Activated T-cell treated with anti-CD3 and anti-CD28 coated beads, Interleukin-2, amount 50 U/mL, for 24 hours (primary cell): ENCODE measurements around the gene CEP192.
A peak's percentile ranks its signal among the peaks of the same experiment; 100 is the strongest.
"Not testable (repeated sequence)": the region's sequence is repeated elsewhere in the genome, so short reads cannot be mapped to it uniquely, and the experiment has no call there.

Experiments
- DNase-seq: peaks from one replicate; pipeline ENCODE4 v3.0.0-alpha.2; 2020
- H3K27ac Mint-ChIP-seq: 2 replicates; pipeline ENCODE4 v1.8.0; 2020; ENCODE audit warnings: mild to moderate bottlenecking, mixed read lengths
- H3K27me3 Mint-ChIP-seq: 2 replicates; pipeline ENCODE4 v1.8.0; 2020; ENCODE audit warnings: mixed read lengths
- H3K36me3 Mint-ChIP-seq: 2 replicates; pipeline ENCODE4 v1.8.0; 2020; ENCODE audit warnings: low read depth, mixed read lengths
- H3K4me1 Mint-ChIP-seq: 2 replicates; pipeline ENCODE4 v1.8.0; 2020; ENCODE audit warnings: low read depth, mixed read lengths
- H3K4me3 Mint-ChIP-seq: 2 replicates; pipeline ENCODE4 v1.8.0; 2020; ENCODE audit warnings: mild to moderate bottlenecking, moderate library complexity, mixed read lengths
- H3K9me3 Mint-ChIP-seq: 2 replicates; pipeline ENCODE4 v1.8.0; 2020; ENCODE audit warnings: mixed read lengths

The CEP192 gene

GRCh38 chr18:12968619-12969018 lies 22.5 kb upstream of the CEP192 start:
- no peak overlapping the region for H3K4me3 Mint-ChIP-seq
- no peak for DNase-seq
- no peaks in the 10 kb centered on the region for H3K27me3 Mint-ChIP-seq
- H3K27ac Mint-ChIP-seq: peak overlapping the region; percentile 40
- H3K4me1 Mint-ChIP-seq: peaks cover 24% of the 10 kb centered on the region
- H3K9me3 Mint-ChIP-seq: no peaks in the 10 kb centered on the region
- peaks cover 89% of the 10 kb centered on the region for H3K36me3 Mint-ChIP-seq

GRCh38 chr18:12973562-12974213 lies 17.5 kb upstream of the CEP192 start:
- Mint-ChIP-seq H3K27ac (peak overlapping the region; percentile 14), H3K4me1 (peaks cover 10% of the 10 kb centered on the region), H3K36me3 (peaks cover 89% of the 10 kb centered on the region), H3K9me3 (no peaks in the 10 kb centered on the region), H3K4me3 (no peak overlapping the region), H3K27me3 (no peaks in the 10 kb centered on the region)
- DNase-seq: no peak

- Mint-ChIP-seq H3K36me3 (peaks cover 79% of the 10 kb centered on the region), H3K27me3 (no peaks in the 10 kb centered on the region), H3K9me3 (no peaks in the 10 kb centered on the region), H3K27ac (peak overlapping the region; percentile 28), H3K4me3 (no peak overlapping the region), H3K4me1 (peaks cover 7% of the 10 kb centered on the region)
- no peak for DNase-seq
Observed at GRCh38 chr18:12975488-12975887, 15.7 kb upstream of the CEP192 start.

GRCh38 chr18:12976305-12976704 lies 14.9 kb upstream of the CEP192 start:
- H3K4me3 Mint-ChIP-seq: no peak overlapping the region
- H3K36me3 Mint-ChIP-seq: peaks cover 75% of the 10 kb centered on the region
- peaks cover 7% of the 10 kb centered on the region for H3K4me1 Mint-ChIP-seq
- DNase-seq: no peak
- H3K9me3 Mint-ChIP-seq: no peaks in the 10 kb centered on the region
- no peaks in the 10 kb centered on the region for H3K27me3 Mint-ChIP-seq
- no peak overlapping the region for H3K27ac Mint-ChIP-seq

- H3K9me3 Mint-ChIP-seq, H3K27me3 Mint-ChIP-seq, DNase-seq, H3K27ac Mint-ChIP-seq, H3K4me1 Mint-ChIP-seq, H3K4me3 Mint-ChIP-seq: not testable (repeated sequence)
- peaks cover 68% of the 10 kb centered on the region for H3K36me3 Mint-ChIP-seq
Observed at GRCh38 chr18:12980065-12980464, 11.1 kb upstream of the CEP192 start.

- H3K27me3 Mint-ChIP-seq: no peaks in the 10 kb centered on the region
- peaks cover 19% of the 10 kb centered on the region for H3K4me1 Mint-ChIP-seq
- no peaks in the 10 kb centered on the region for H3K9me3 Mint-ChIP-seq
- peak overlapping the region; percentile 94 for H3K4me3 Mint-ChIP-seq
- DNase-seq: no peak
- H3K36me3 Mint-ChIP-seq: peaks cover 38% of the 10 kb centered on the region
- peak overlapping the region; percentile 95 for H3K27ac Mint-ChIP-seq
Observed at GRCh38 chr18:12989397-12990122, 1.6 kb upstream of the CEP192 start.

- DNase-seq: peak; percentile 55
- Mint-ChIP-seq H3K27me3 (no peaks in the 10 kb centered on the region), H3K4me1 (peaks cover 19% of the 10 kb centered on the region), H3K4me3 (peak overlapping the region; percentile 94), H3K27ac (peak overlapping the region; percentile 95), H3K9me3 (no peaks in the 10 kb centered on the region), H3K36me3 (peaks cover 36% of the 10 kb centered on the region)
Observed at GRCh38 chr18:12990123-12990475, 1.1 kb upstream of the CEP192 start.

GRCh38 chr18:12990641-12990966 lies 558 bp upstream of the CEP192 start:
- Mint-ChIP-seq H3K27me3 (no peaks in the 10 kb centered on the region), H3K36me3 (peaks cover 33% of the 10 kb centered on the region), H3K27ac (peak overlapping the region; percentile 95), H3K4me1 (peaks cover 19% of the 10 kb centered on the region), H3K9me3 (no peaks in the 10 kb centered on the region), H3K4me3 (peak overlapping the region; percentile 94)
- no peak for DNase-seq

GRCh38 chr18:12991821-12992179 lies 638 bp downstream of the CEP192 start:
- H3K27me3 Mint-ChIP-seq: no peaks in the 10 kb centered on the region
- peak overlapping the region; percentile 95 for H3K27ac Mint-ChIP-seq
- DNase-seq: no peak
- H3K9me3 Mint-ChIP-seq: no peaks in the 10 kb centered on the region
- H3K36me3 Mint-ChIP-seq: peaks cover 26% of the 10 kb centered on the region
- peak overlapping the region; percentile 94 for H3K4me3 Mint-ChIP-seq
- peaks cover 19% of the 10 kb centered on the region for H3K4me1 Mint-ChIP-seq

- Mint-ChIP-seq H3K27me3 (no peaks in the 10 kb centered on the region), H3K4me1 (peaks cover 24% of the 10 kb centered on the region), H3K9me3 (no peaks in the 10 kb centered on the region), H3K27ac (no peak overlapping the region), H3K36me3 (peaks cover 21% of the 10 kb centered on the region), H3K4me3 (no peak overlapping the region)
- no peak for DNase-seq
Observed at GRCh38 chr18:12993439-12993838, 2.3 kb downstream of the CEP192 start.

- H3K27ac Mint-ChIP-seq: no peak overlapping the region
- peaks cover 30% of the 10 kb centered on the region for H3K36me3 Mint-ChIP-seq
- no peaks in the 10 kb centered on the region for H3K9me3 Mint-ChIP-seq
- H3K4me1 Mint-ChIP-seq: peaks cover 27% of the 10 kb centered on the region
- H3K4me3 Mint-ChIP-seq: no peak overlapping the region
- no peaks in the 10 kb centered on the region for H3K27me3 Mint-ChIP-seq
- DNase-seq: no peak
Observed at GRCh38 chr18:12995424-12995823, 4.3 kb downstream of the CEP192 start.

GRCh38 chr18:12995952-12996477 lies 4.9 kb downstream of the CEP192 start:
- Mint-ChIP-seq H3K27me3 (no peaks in the 10 kb centered on the region), H3K36me3 (peaks cover 30% of the 10 kb centered on the region), H3K4me3 (no peak overlapping the region), H3K9me3 (no peaks in the 10 kb centered on the region), H3K27ac (no peak overlapping the region), H3K4me1 (peaks cover 23% of the 10 kb centered on the region)
- no peak for DNase-seq

GRCh38 chr18:12996661-12997292 lies 5.6 kb downstream of the CEP192 start:
- peaks cover 31% of the 10 kb centered on the region for H3K36me3 Mint-ChIP-seq
- H3K4me3 Mint-ChIP-seq: no peak overlapping the region
- no peaks in the 10 kb centered on the region for H3K9me3 Mint-ChIP-seq
- H3K27ac Mint-ChIP-seq: no peak overlapping the region
- no peak for DNase-seq
- no peaks in the 10 kb centered on the region for H3K27me3 Mint-ChIP-seq
- H3K4me1 Mint-ChIP-seq: peaks cover 23% of the 10 kb centered on the region

GRCh38 chr18:12997330-12997729 lies 6.2 kb downstream of the CEP192 start:
- H3K27ac Mint-ChIP-seq, H3K4me3 Mint-ChIP-seq, H3K27me3 Mint-ChIP-seq, H3K9me3 Mint-ChIP-seq, DNase-seq: not testable (repeated sequence)
- H3K4me1 Mint-ChIP-seq: peaks cover 23% of the 10 kb centered on the region
- peaks cover 29% of the 10 kb centered on the region for H3K36me3 Mint-ChIP-seq
